ENCODE measurements around the gene RHOG. TPM values are rescaled to one million over a fixed set of nuclear protein-coding genes. Genes with fewer than 3 reads are reported as not detected.

RHOG gene
- total and polyA plus RNA-seq, 4 donors = 48.6 to 61.0 (median 56.5) TPM

DNA sequence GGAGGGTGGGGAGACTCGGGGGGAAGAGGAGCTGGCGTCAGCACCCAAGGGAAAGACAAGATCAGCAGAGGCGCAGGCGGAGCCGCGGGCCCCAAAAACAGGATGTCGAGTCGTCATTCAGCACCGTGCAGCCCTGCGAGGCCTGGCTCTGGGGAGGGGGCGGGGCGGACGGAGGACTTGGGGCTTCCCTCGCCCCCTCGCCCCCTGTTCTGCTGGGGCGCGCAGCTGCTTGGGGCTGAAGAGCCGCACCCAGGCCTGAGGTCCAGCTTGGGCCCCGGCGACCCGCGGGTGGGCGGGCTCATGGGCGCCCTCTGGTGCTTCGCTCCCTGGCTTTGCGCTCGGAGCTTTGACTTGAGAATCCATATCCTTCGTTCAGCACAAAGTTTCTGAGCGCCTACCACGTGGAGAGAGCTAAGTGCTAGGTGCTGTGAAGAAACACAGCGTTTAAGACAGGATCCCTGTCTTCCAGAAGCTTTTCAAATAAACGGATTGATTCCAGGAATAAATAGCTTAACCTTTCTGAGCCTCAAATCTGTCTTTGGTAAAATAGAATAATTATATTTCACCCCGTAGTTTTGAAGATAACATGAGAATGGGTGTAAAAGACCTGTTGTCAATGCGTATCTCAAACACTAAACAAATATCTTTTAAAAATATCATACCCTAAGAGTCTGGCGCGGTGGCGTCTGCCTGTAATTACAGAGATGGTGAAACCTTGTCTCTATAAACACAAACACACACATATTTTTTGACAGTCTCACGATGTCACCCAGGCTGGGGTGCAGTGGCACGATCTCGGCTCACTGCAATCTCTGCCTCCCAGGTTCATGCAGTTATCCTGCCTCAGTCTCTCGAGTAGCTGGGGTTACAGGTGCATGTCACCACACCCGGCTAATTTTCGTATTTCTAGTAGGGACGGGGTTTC lies 929 bp upstream of the RHOG start:
- H3K36me3 ChIP-seq (ENCODE audit: control insufficient read depth in 1 of 2, insufficient read depth in 2 of 2, low read length in 1 of 2) = no peaks in the 10 kb centered on the region
- no peaks in the 10 kb centered on the region for H3K4me1 ChIP-seq (ENCODE audit: control insufficient read depth in 1 of 2, insufficient read depth in 2 of 2, low read length in 2 of 2)
- peak; percentile 92 to 95 for DNase-seq
- ATAC-seq (ENCODE audit: low FRiP score) = peak; percentile 91
- H3K27me3 ChIP-seq (ENCODE audit: control insufficient read depth in 1 of 2, insufficient read depth in 2 of 2, low read length in 1 of 2) = no peaks in the 10 kb centered on the region
- intact Hi-C loops (cut with DNase I) = loop anchor here (2.0 kb wide), 1 partner anchor 45 kb away; the partner anchor contains the start of gene NUP98 (in 2 of the 2)
- peak overlapping the region; percentile 82 to 91 for H3K27ac ChIP-seq (ENCODE audit: low read depth in 1 of 2, low read length in 2 of 2)
- no peaks in the 10 kb centered on the region for H3K9me3 ChIP-seq (ENCODE audit: control insufficient read depth, low read length)
- peak overlapping the region; percentile 97 to 99 for H3K4me3 ChIP-seq (ENCODE audit: low read length in 2 of 2)
- 23 to 30% methylated on average over 35 to 44 of the region's 44 CpGs for WGBS, 2 donors

DNA sequence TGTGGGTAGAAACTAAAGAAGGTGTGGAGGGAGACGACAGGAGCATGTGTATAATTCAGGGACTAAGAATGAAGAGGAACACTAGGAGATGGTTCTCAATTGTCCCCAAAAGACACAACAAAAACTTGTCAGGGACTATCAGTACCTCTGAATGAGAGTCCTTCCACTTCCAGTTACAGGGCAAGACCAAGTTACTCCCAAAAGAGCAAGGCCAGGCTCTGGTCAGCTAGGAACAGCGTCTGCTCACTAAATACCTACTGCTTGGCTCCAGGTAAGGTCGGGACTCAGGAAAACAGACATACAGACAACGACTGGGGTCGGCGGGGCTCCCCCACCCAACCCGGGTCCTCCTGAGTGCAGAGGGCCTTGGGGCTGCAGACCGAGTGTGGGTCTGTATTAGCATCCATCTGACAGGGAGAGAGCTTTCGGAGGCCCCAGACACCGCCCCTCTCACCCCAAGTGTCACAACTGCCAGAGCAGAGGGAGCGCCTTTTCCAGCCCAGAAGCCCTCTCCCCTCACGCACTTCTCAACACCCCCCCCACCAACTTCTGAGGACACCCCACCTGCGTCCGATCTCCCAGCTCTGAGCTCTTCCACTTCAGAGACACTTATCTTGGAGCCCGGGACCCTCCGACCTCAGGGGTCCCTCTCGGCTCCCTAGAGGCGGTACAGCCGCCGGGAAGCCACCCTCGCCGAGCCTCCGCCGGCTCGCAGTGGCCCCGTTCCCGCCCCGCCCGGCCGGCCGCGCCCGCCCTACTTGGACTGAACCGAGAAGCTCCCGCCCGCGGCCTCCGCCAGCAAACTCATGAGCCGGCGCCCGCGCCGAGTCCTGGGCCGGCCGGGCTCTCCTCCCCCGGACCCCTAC lies 522 bp downstream of the RHOG start:
- ATAC-seq (ENCODE audit: low FRiP score) (peak; percentile 37), DNase-seq (peak; percentile 58 to 91)
- intact Hi-C loops (cut with DNase I) = loop anchor here (2.0 kb wide), 1 partner anchor 43 kb away; the partner anchor contains the start of gene NUP98 (in 2 of the 2)
- Histone ChIP-seq H3K27me3 (ENCODE audit: control insufficient read depth in 1 of 2, insufficient read depth in 2 of 2, low read length in 1 of 2) (no peaks in the 10 kb centered on the region), H3K27ac (ENCODE audit: low read depth in 1 of 2, low read length in 2 of 2) (peak overlapping the region; percentile 46 to 52), H3K4me1 (ENCODE audit: control insufficient read depth in 1 of 2, insufficient read depth in 2 of 2, low read length in 2 of 2) (no peaks in the 10 kb centered on the region), H3K9me3 (ENCODE audit: control insufficient read depth, low read length) (no peaks in the 10 kb centered on the region), H3K4me3 (ENCODE audit: low read length in 2 of 2) (peak overlapping the region; percentile 97 to 99), H3K36me3 (ENCODE audit: control insufficient read depth in 1 of 2, insufficient read depth in 2 of 2, low read length in 1 of 2) (no peaks in the 10 kb centered on the region)
- WGBS, 2 donors = 2% methylated on average over 45 to 46 of the region's 46 CpGs

DNA sequence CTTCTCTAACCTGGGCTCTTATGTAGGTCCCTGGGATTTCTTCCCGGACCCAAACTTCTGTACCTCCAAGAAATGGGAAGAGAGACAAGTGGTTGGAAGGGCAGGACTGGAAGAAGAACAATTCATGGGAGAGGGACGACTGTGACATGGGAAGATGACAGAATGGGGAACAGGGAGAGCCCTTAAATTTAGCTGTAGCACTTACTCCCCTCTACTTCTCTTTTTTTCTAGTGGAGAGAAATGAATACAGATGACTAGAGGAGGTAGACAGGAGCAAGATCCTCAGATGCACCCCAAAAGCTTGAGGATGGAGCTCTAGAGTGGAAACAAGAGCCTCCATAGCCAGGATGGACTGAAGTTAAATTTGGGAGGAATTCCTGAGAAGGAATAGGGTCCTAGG lies 2.3 kb downstream of the RHOG start:
- DNase-seq (peak in 1 of 2 donors; percentile 5), ATAC-seq (ENCODE audit: low FRiP score) (no peak)
- Histone ChIP-seq H3K27me3 (ENCODE audit: control insufficient read depth in 1 of 2, insufficient read depth in 2 of 2, low read length in 1 of 2) (no peaks in the 10 kb centered on the region), H3K9me3 (ENCODE audit: control insufficient read depth, low read length) (no peaks in the 10 kb centered on the region), H3K36me3 (ENCODE audit: control insufficient read depth in 1 of 2, insufficient read depth in 2 of 2, low read length in 1 of 2) (no peaks in the 10 kb centered on the region), H3K27ac (ENCODE audit: low read depth in 1 of 2, low read length in 2 of 2) (no peak overlapping the region), H3K4me3 (ENCODE audit: low read length in 2 of 2) (no peak overlapping the region), H3K4me1 (ENCODE audit: control insufficient read depth in 1 of 2, insufficient read depth in 2 of 2, low read length in 2 of 2) (no peaks in the 10 kb centered on the region)
- 76 to 80% methylated on average over 2 of the region's 2 CpGs for WGBS, 2 donors
- intact Hi-C loops (cut with DNase I) = no loop called here

DNA sequence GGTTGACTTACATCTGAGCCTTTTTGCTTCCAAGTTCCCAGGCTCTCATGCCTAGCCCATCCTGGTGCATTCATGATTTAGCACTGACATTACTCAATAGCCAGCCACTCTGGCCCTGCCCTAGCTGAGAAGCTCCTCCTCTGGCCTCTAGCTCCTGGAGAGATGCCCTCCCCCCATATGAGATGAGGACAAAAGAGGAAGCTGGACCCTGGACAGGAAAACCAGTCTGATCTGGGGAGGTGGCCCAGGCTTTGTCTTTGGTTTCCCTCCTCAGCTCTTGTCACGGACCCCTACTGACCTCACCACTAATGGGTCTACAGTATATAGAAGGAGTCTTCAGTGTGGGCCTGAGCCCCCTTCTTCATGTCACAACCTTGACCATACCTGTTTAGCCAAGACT lies 3.0 kb downstream of the RHOG start:
- Histone ChIP-seq H3K27me3 (ENCODE audit: control insufficient read depth in 1 of 2, insufficient read depth in 2 of 2, low read length in 1 of 2) (no peaks in the 10 kb centered on the region), H3K36me3 (ENCODE audit: control insufficient read depth in 1 of 2, insufficient read depth in 2 of 2, low read length in 1 of 2) (no peaks in the 10 kb centered on the region), H3K4me1 (ENCODE audit: control insufficient read depth in 1 of 2, insufficient read depth in 2 of 2, low read length in 2 of 2) (no peaks in the 10 kb centered on the region), H3K27ac (ENCODE audit: low read depth in 1 of 2, low read length in 2 of 2) (no peak overlapping the region), H3K4me3 (ENCODE audit: low read length in 2 of 2) (no peak overlapping the region), H3K9me3 (ENCODE audit: control insufficient read depth, low read length) (no peaks in the 10 kb centered on the region)
- ATAC-seq (ENCODE audit: low FRiP score) (no peak), DNase-seq (peak; percentile 55 to 81)
- WGBS, 2 donors = 94 to 95% methylated on average over 1 of the region's 1 CpG
- intact Hi-C loops (cut with DNase I) = no loop called here

DNA sequence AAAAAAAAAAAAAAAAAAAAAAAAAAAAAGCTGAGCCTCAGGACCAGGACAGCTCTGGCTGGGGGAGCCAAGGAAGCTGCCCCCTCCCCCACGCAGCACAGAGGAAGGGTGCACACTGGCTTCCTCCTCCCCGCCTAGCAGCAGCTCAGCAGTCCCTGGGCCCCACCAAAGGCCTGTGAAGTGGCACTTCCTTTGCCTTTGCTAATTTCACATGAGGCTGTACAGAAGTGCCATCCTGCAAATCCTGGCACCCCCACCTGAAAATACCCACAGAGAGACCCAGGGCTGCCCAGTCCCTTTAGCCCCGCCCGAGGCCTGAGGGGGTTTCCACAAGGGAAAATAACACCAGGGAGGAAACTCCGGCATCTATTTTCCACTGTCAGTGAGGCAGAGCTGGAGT lies 3.9 kb downstream of the RHOG start:
- intact Hi-C loops (cut with DNase I) = no loop called here
- Histone ChIP-seq H3K4me1 (ENCODE audit: control insufficient read depth in 1 of 2, insufficient read depth in 2 of 2, low read length in 2 of 2) (no peaks in the 10 kb centered on the region), H3K36me3 (ENCODE audit: control insufficient read depth in 1 of 2, insufficient read depth in 2 of 2, low read length in 1 of 2) (no peaks in the 10 kb centered on the region), H3K4me3 (ENCODE audit: low read length in 2 of 2) (no peak overlapping the region), H3K27me3 (ENCODE audit: control insufficient read depth in 1 of 2, insufficient read depth in 2 of 2, low read length in 1 of 2) (no peaks in the 10 kb centered on the region), H3K9me3 (ENCODE audit: control insufficient read depth, low read length) (no peaks in the 10 kb centered on the region), H3K27ac (ENCODE audit: low read depth in 1 of 2, low read length in 2 of 2) (no peak overlapping the region)
- WGBS, 2 donors = 88 to 96% methylated on average over 5 of the region's 5 CpGs
- DNase-seq = peak; percentile 78 to 79
- ATAC-seq (ENCODE audit: low FRiP score) = no peak

DNA sequence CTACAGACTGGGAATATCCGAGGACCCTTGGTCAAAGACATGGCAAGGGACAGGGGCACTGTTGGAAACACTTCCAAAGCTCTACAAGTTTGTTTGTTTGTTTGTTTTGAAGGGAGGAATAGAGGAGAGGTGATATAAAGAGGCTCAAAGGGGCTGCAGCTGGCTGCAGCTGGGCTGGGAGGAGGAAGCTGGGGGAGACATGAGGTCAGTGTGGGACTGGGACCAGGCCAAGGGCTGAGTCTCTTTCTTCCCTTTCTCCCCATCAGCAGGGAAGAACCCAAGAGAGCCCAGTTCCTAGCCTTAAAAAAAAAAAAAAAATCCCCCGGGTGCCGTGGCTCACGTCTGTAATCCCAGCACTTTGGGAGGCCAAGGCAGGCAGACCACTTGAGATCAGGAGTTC lies 5.0 kb downstream of the RHOG start:
- intact Hi-C loops (cut with DNase I) = no loop called here
- DNase-seq (peak; percentile 32 to 56), ATAC-seq (ENCODE audit: low FRiP score) (no peak)
- Histone ChIP-seq H3K9me3 (ENCODE audit: control insufficient read depth, low read length) (no peaks in the 10 kb centered on the region), H3K4me3 (ENCODE audit: low read length in 2 of 2) (no peak overlapping the region), H3K4me1 (ENCODE audit: control insufficient read depth in 1 of 2, insufficient read depth in 2 of 2, low read length in 2 of 2) (no peaks in the 10 kb centered on the region), H3K36me3 (ENCODE audit: control insufficient read depth in 1 of 2, insufficient read depth in 2 of 2, low read length in 1 of 2) (no peaks in the 10 kb centered on the region), H3K27ac (ENCODE audit: low read depth in 1 of 2, low read length in 2 of 2) (no peak overlapping the region), H3K27me3 (ENCODE audit: control insufficient read depth in 1 of 2, insufficient read depth in 2 of 2, low read length in 1 of 2) (no peaks in the 10 kb centered on the region)
- WGBS, 2 donors = 77 to 78% methylated on average over 4 of the region's 4 CpGs

DNA sequence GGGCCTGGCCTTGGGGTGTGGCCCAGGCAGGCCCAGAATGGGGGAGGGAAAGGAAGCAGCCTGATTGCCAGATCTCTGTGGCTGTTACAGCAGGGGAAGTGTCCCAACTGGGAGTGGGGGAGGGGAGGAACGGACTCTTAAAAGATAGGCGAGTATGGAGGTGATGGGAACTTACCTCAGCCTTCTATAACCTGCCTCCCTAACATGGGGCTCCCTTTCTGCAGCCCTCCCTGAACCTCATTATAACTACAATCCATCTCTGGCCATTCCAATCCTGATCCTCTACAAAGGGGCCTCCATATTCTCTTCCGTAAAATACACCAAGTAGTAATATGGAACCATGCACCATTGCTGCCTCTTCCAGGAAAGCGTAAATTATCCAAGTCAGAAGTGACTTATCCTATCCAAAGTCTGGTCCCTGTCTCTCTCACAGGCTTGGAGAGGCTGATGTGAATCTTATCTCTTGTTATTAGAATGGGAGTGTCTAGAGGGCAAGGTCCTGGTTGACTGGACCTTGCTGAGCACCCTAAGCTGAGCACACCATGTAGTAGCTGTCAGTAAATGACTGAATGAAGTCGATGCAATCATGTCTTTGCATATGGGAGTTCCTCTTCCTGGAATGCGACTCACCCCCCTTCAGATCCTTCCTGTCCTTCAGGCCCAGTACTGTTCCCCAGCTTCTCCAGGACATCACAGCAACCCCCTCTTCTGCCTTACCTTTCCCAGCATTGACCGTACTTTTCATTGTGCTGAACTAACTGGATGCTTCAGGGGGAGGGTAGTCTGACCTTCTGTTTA lies 5.9 kb downstream of the RHOG start:
- ATAC-seq (ENCODE audit: low FRiP score) (no peak), DNase-seq (peak; percentile 72 to 73)
- WGBS, 2 donors = 87 to 88% methylated on average over 7 of the region's 7 CpGs
- H3K27me3 ChIP-seq (ENCODE audit: control insufficient read depth in 1 of 2, insufficient read depth in 2 of 2, low read length in 1 of 2) = no peaks in the 10 kb centered on the region
- H3K36me3 ChIP-seq (ENCODE audit: control insufficient read depth in 1 of 2, insufficient read depth in 2 of 2, low read length in 1 of 2) = no peaks in the 10 kb centered on the region
- H3K4me1 ChIP-seq (ENCODE audit: control insufficient read depth in 1 of 2, insufficient read depth in 2 of 2, low read length in 2 of 2) = no peaks in the 10 kb centered on the region
- no peak overlapping the region for H3K4me3 ChIP-seq (ENCODE audit: low read length in 2 of 2)
- intact Hi-C loops (cut with DNase I) = no loop called here
- H3K9me3 ChIP-seq (ENCODE audit: control insufficient read depth, low read length) = no peaks in the 10 kb centered on the region
- H3K27ac ChIP-seq (ENCODE audit: low read depth in 1 of 2, low read length in 2 of 2) = no peak overlapping the region

DNA sequence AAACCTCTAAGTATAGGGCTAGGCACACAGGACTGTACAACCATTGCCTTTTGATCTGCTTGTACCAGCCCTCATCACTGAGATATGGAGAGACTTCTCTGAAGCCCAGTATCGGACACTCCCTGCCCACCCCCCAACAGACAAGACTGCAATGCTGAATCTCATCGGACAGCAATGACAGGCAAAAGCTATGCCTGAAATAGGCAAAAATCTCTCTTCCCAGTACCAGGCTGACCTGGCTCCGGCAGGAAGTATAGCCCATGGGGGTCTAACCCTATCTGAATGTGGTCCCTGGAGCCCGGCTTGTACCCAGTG lies 6.5 kb downstream of the RHOG start:
- H3K4me1 ChIP-seq (ENCODE audit: control insufficient read depth in 1 of 2, insufficient read depth in 2 of 2, low read length in 2 of 2) = no peaks in the 10 kb centered on the region
- 84 to 85% methylated on average over 4 of the region's 4 CpGs for WGBS, 2 donors
- DNase-seq (no peak), ATAC-seq (ENCODE audit: low FRiP score) (no peak)
- H3K27me3 ChIP-seq (ENCODE audit: control insufficient read depth in 1 of 2, insufficient read depth in 2 of 2, low read length in 1 of 2) = no peaks in the 10 kb centered on the region
- intact Hi-C loops (cut with DNase I) = no loop called here
- H3K27ac ChIP-seq (ENCODE audit: low read depth in 1 of 2, low read length in 2 of 2) = no peak overlapping the region
- no peaks in the 10 kb centered on the region for H3K36me3 ChIP-seq (ENCODE audit: control insufficient read depth in 1 of 2, insufficient read depth in 2 of 2, low read length in 1 of 2)
- H3K9me3 ChIP-seq (ENCODE audit: control insufficient read depth, low read length) = no peaks in the 10 kb centered on the region
- no peak overlapping the region for H3K4me3 ChIP-seq (ENCODE audit: low read length in 2 of 2)
